WTC11 (cell line): Measurements from ENCODE around the gene BMF. TPM values are rescaled to one million over a fixed set of nuclear protein-coding genes. Genes with fewer than 3 reads are reported as not detected.

Experiments
- ATAC-seq: fragments of 200-7000 bp; cut with Tn5 transposase; 2 replicates; pipeline ENCODE4 v1.10.0; 2021; ENCODE audit warnings: mild to moderate bottlenecking, moderate library complexity
- CTCF ChIA-PET: fragments of 300-600 bp; sonication (Branson Sonifier 250); formaldehyde crosslinking; loops from one replicate; lab custom pipeline; 2021; ENCODE audit warnings: antibody characterized with exemption; lab: Charles Lee
- POLR2A ChIA-PET: fragments of 350-600 bp; sonication (Branson Sonifier 250); formaldehyde crosslinking; loops from one replicate; lab custom pipeline; 2021; ENCODE audit warnings: antibody characterized with exemption; lab: Charles Lee
- DNase-seq: peaks from one replicate; pipeline ENCODE4 v3.0.0; 2021; ENCODE audit warnings: low spot score
- H3K27ac Mint-ChIP-seq: 2 replicates; pipeline ENCODE4 v1.8.0; 2021; ENCODE audit warnings: mixed read lengths
- H3K27me3 Mint-ChIP-seq: 2 replicates; pipeline ENCODE4 v1.8.0; 2021; ENCODE audit warnings: low read depth, mild to moderate bottlenecking, moderate library complexity, mixed read lengths
- H3K36me3 Mint-ChIP-seq: 2 replicates; pipeline ENCODE4 v1.8.0; 2021; ENCODE audit warnings: mixed read lengths
- H3K4me1 Mint-ChIP-seq: 2 replicates; pipeline ENCODE4 v1.8.0; 2022; ENCODE audit warnings: mixed read lengths
- H3K4me3 Mint-ChIP-seq: 2 replicates; pipeline ENCODE4 v1.8.0; 2021; ENCODE audit warnings: mild to moderate bottlenecking, moderate library complexity, mixed read lengths
- H3K9me3 Mint-ChIP-seq: 2 replicates; pipeline ENCODE4 v1.8.0; 2021; ENCODE audit warnings: mixed read lengths
- E2F5 ChIP-seq: sonication (generic); formaldehyde crosslinking; IDR thresholded peaks from 2 replicates; pipeline ENCODE4 v1.8.1; 2022; ENCODE audit warnings: mild to moderate bottlenecking, moderate library complexity, missing genetic modification reagents
- ELF4 ChIP-seq: sonication (generic); formaldehyde crosslinking; IDR thresholded peaks from 2 replicates; pipeline ENCODE4 v1.8.1; 2022; ENCODE audit warnings: low read depth, mild to moderate bottlenecking, moderate library complexity, missing genetic modification reagents
- HMGA2 ChIP-seq: fragments of 250-450 bp; sonication (Bioruptor Pico); IDR thresholded peaks from 2 replicates; pipeline ENCODE4 v1.4.0; 2021; ENCODE audit warnings: mild to moderate bottlenecking, moderate library complexity
- MYBL2 ChIP-seq: sonication (generic); formaldehyde crosslinking; IDR thresholded peaks from 2 replicates; pipeline ENCODE4 v1.8.1; 2023; ENCODE audit warnings: mild to moderate bottlenecking, moderate library complexity, missing genetic modification reagents
- NR1H2 ChIP-seq: sonication (generic); formaldehyde crosslinking; IDR thresholded peaks from 2 replicates; pipeline ENCODE4 v1.9.0; 2021; ENCODE audit warnings: mild to moderate bottlenecking, moderate library complexity, missing genetic modification reagents
- PRDM15 ChIP-seq: sonication (generic); formaldehyde crosslinking; IDR thresholded peaks from 2 replicates; pipeline ENCODE4 v1.8.0; 2022; ENCODE audit warnings: missing genetic modification reagents
- RELA ChIP-seq: sonication (generic); formaldehyde crosslinking; IDR thresholded peaks from 2 replicates; pipeline ENCODE4 v1.8.1; 2022; ENCODE audit warnings: missing genetic modification reagents, mild to moderate bottlenecking, borderline replicate concordance
- SP1 ChIP-seq: sonication (generic); formaldehyde crosslinking; conservative IDR thresholded peaks from 2 replicates; pipeline ENCODE4 v1.8.1; 2022; ENCODE audit warnings: missing genetic modification reagents
- TEAD4 ChIP-seq: sonication (generic); formaldehyde crosslinking; IDR thresholded peaks from 2 replicates; pipeline ENCODE4 v1.8.0; 2022; ENCODE audit warnings: mild to moderate bottlenecking, missing genetic modification reagents
- TP53 ChIP-seq: sonication (generic); formaldehyde crosslinking; IDR thresholded peaks from 2 replicates; pipeline ENCODE4 v1.8.1; 2023; ENCODE audit warnings: mild to moderate bottlenecking, missing genetic modification reagents
- ZNF121 ChIP-seq: sonication (generic); formaldehyde crosslinking; IDR thresholded peaks from 2 replicates; pipeline ENCODE4 v1.8.0; 2023; ENCODE audit warnings: missing genetic modification reagents
- ZNF138 ChIP-seq: sonication (generic); formaldehyde crosslinking; conservative IDR thresholded peaks from 2 replicates; pipeline ENCODE4 v1.8.1; 2022; ENCODE audit warnings: mild to moderate bottlenecking, moderate library complexity, missing genetic modification reagents
- ZNF232 ChIP-seq: sonication (generic); formaldehyde crosslinking; IDR thresholded peaks from 2 replicates; pipeline ENCODE4 v1.8.0; 2022; ENCODE audit warnings: mild to moderate bottlenecking, missing genetic modification reagents
- ZNF423 ChIP-seq: fragments of 250-450 bp; sonication (Bioruptor Pico); IDR thresholded peaks from 2 replicates; pipeline ENCODE4 v2.1.2; 2022; ENCODE audit warnings: mild to moderate bottlenecking, moderate library complexity
- ZNF532 ChIP-seq: fragments of 250-450 bp; sonication (Bioruptor Pico); IDR thresholded peaks from 2 replicates; pipeline ENCODE4 v1.9.0; 2021; ENCODE audit warnings: mild to moderate bottlenecking, borderline replicate concordance
- total RNA-seq: library from RNA; stranded (reverse); gene quantifications from 3 replicates; pipeline ENCODE4 v1.2.3, GENCODE V29; 2021
- TF ChIP-seq, protein P1 (sequence below): sonication (generic); formaldehyde crosslinking; IDR thresholded peaks from 2 replicates; pipeline ENCODE4 v1.8.0; 2022; ENCODE audit warnings: mild to moderate bottlenecking, missing genetic modification reagents
- TF ChIP-seq, protein P2 (sequence below): fragments of 250-450 bp; sonication (Bioruptor Pico); IDR thresholded peaks from 2 replicates; pipeline ENCODE4 v1.9.0; 2021; ENCODE audit warnings: mild to moderate bottlenecking
- TF ChIP-seq, protein P3 (sequence below): sonication (generic); formaldehyde crosslinking; IDR thresholded peaks from 2 replicates; pipeline ENCODE4 v1.8.0; 2022; ENCODE audit warnings: mild to moderate bottlenecking, missing genetic modification reagents

Gene BMF
- total RNA-seq, 1 experiment from 2014 or later: 36.9 TPM

GRCh38 chr15:40133544-40133943 lies 24.9 kb upstream of the BMF start:
- H3K4me3 Mint-ChIP-seq: no peak overlapping the region
- DNase-seq: no peak
- no peak for ATAC-seq
- no peaks in the 10 kb centered on the region for H3K9me3 Mint-ChIP-seq
- CTCF ChIA-PET: no interaction called here
- H3K27ac Mint-ChIP-seq: no peak overlapping the region
- peaks cover 21% of the 10 kb centered on the region for H3K4me1 Mint-ChIP-seq
- POLR2A ChIA-PET: no interaction called here
- no peaks in the 10 kb centered on the region for H3K36me3 Mint-ChIP-seq
- no peaks in the 10 kb centered on the region for H3K27me3 Mint-ChIP-seq
- TF ChIP-seq ZNF232 (CRISPR knock-in tag): no peak
- TF ChIP-seq ZNF138 (CRISPR knock-in tag): no peak

GRCh38 chr15:40130799-40131502 lies 22.3 kb upstream of the BMF start:
- Mint-ChIP-seq H3K36me3 (no peaks in the 10 kb centered on the region), H3K9me3 (no peaks in the 10 kb centered on the region), H3K4me1 (peaks cover 14% of the 10 kb centered on the region), H3K27ac (no peak overlapping the region), H3K4me3 (no peak overlapping the region), H3K27me3 (no peaks in the 10 kb centered on the region)
- TF ChIP-seq HMGA2 (peak; percentile 99), ZNF423 (CRISPR knock-in tag) (no peak), SP1 (CRISPR knock-in tag) (no peak)
- ChIA-PET POLR2A (no interaction called here), CTCF (no interaction called here)
- no peak for DNase-seq
- no peak for ATAC-seq

- no peak overlapping the region for H3K27ac Mint-ChIP-seq
Measured at GRCh38 chr15:40130118-40130517, 21.4 kb upstream of the BMF start.

More at GRCh38 chr15:40130118-40130517, 21.4 kb upstream of the BMF start:
- Mint-ChIP-seq H3K4me1 (peaks cover 13% of the 10 kb centered on the region), H3K4me3 (no peak overlapping the region), H3K36me3 (no peaks in the 10 kb centered on the region), H3K27me3 (no peaks in the 10 kb centered on the region), H3K9me3 (no peaks in the 10 kb centered on the region)
- no peak for DNase-seq
- TF ChIP-seq E2F5: no peak
- TF ChIP-seq TEAD4 (CRISPR knock-in tag): no peak
- no peak for TF ChIP-seq HMGA2
- TF ChIP-seq PRDM15 (CRISPR knock-in tag): no peak
- TF ChIP-seq MYBL2: no peak
- TF ChIP-seq NR1H2 (CRISPR knock-in tag): no peak
- TF ChIP-seq, protein P1, sequence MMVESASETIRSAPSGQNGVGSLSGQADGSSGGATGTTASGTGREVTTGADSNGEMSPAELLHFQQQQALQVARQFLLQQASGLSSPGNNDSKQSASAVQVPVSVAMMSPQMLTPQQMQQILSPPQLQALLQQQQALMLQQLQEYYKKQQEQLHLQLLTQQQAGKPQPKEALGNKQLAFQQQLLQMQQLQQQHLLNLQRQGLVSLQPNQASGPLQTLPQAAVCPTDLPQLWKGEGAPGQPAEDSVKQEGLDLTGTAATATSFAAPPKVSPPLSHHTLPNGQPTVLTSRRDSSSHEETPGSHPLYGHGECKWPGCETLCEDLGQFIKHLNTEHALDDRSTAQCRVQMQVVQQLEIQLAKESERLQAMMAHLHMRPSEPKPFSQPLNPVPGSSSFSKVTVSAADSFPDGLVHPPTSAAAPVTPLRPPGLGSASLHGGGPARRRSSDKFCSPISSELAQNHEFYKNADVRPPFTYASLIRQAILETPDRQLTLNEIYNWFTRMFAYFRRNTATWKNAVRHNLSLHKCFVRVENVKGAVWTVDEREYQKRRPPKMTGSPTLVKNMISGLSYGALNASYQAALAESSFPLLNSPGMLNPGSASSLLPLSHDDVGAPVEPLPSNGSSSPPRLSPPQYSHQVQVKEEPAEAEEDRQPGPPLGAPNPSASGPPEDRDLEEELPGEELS: no peak
- TF ChIP-seq, protein P2, sequence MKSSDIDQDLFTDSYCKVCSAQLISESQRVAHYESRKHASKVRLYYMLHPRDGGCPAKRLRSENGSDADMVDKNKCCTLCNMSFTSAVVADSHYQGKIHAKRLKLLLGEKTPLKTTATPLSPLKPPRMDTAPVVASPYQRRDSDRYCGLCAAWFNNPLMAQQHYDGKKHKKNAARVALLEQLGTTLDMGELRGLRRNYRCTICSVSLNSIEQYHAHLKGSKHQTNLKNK (CRISPR knock-in tag): no peak
- no peak for TF ChIP-seq RELA (CRISPR knock-in tag)
- TF ChIP-seq, protein P3, sequence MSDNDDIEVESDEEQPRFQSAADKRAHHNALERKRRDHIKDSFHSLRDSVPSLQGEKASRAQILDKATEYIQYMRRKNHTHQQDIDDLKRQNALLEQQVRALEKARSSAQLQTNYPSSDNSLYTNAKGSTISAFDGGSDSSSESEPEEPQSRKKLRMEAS (CRISPR knock-in tag): no peak
- no peak for TF ChIP-seq ZNF423 (CRISPR knock-in tag)
- no peak for TF ChIP-seq ZNF121 (CRISPR knock-in tag)
- no peak for TF ChIP-seq ELF4 (CRISPR knock-in tag)
- no peak for TF ChIP-seq ZNF532 (CRISPR knock-in tag)
- no peak for TF ChIP-seq TP53 (CRISPR knock-in tag)
- ATAC-seq: no peak
- ChIA-PET POLR2A (no interaction called here), CTCF (no interaction called here)
